ENCODE data around the gene SCT. TPM values are rescaled to one million over a fixed set of nuclear protein-coding genes. Genes with fewer than 3 reads are reported as not detected.

Gene SCT
- total RNA-seq, 1 donor from 2014 or later, result not detected

DNA sequence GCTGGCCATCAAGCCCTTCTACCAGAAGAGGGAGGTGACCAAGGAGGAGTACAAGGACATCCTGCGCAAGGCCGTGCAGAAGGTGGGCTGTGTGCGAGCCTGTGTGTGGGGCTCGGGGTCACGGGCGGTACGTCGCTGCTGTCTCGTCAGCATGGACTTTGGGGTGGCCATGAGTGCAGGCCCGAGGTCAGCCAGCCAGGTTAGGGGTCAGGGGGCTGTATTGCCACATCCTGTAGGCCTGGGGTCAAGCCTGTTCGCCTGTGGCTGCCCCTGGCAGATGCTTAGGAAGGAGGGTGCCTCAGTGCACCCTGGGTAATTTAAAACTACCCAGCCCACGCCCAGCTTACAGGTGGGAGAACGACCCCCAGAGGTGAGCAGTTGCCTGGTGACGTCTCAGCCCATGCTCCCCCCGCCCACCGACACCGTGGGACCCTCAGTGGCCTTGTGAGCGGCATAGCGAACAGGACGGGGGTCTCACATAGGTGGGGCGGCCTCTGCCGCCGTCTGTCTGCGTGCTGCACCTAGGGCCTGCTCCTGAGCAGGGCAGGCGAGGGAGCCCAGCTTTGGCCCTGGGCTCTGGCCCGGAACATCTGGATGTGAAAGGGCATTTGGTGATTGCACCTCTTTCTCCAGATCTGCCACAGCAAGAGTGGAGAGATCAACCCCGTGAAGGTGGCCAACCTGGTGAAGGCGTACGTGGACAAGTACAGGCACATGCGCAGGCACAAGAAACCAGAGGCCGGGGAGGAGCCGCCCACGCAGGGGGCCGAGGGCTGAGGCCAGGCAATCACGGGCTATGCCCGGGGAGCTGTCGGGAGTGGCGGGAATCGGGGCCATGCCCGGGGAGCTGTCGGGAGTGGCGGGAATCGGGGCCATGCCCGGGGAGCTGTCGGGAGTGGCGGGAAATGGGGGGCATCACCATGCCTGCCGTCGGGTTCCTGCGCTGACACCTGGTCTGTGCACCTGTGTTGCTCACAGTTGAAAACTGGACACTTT, 15.7 kb downstream of the SCT start:
- DNase-seq (ENCODE audit: low spot score), result no peak

DNA sequence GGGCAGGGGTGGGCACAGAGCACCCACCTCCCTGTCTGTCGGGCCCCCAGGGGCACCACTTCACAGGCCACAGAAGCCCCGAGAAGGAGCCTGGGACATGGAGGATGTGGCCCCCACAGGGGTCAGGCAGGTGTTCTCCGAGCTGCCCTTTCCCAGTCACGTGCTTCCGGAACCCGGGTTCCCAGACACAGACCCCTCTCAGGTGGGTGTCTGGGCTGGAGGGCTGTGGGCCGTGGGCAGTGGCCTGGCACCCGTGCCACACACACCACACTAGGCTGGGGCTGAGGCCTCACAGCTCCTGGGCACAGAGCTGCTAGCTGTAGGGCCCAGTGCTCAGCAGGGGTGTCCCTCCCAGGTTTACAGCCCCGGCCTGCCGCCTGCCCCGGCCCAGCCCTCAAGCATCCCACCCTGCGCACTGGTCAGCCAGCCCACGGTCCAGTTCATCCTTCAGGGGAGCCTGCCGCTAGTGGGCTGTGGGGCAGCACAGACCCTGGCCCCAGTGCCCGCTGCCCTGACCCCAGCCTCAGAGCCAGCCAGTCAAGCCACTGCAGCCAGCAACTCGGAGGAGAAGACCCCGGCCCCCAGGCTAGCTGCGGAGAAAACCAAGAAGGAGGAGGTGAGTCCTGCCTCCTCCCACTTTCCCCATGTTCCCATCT, 16.7 kb downstream of the SCT start:
- no peak for DNase-seq (ENCODE audit: low spot score)

DNA sequence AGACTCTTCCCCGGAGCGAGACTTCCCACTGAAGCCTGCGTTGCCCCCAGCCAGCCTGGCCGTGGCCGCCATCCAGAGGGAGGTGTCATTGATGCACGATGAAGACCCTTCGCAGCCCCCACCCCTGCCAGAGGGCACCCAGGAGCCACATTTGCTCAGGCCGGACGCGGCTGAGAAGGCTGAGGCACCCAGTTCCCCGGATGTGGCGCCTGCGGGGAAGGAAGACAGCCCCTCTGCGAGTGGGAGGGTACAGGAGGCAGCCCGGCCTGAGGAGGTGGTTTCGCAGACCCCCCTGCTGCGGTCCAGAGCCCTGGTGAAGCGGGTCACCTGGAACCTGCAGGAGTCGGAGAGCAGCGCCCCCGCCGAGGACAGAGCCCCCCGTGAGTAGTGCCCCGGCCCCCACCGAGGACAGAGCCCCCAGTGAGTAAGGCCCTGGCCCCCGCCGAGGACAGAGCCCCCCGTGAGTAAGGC, 17.6 kb downstream of the SCT start:
- DNase-seq (ENCODE audit: low spot score), result no peak

DNA sequence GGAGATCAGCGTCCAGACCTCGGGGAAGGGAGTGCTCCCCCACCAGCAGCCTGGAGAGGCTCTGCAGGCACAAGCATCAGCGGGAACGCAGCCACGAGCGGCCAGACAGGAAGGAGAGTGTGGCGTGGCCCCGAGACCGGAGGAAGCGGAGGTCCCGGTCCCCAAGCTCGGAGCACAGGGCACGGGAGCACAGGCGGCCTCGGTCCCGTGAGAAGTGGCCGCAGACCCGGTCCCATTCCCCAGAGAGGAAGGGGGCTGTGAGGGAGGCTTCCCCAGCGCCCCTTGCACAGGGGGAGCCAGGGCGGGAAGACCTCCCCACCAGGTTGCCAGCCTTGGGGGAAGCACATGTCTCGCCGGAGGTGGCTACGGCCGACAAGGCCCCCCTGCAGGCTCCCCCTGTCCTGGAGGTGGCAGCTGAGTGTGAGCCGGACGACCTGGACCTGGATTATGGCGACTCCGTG, 18.2 kb downstream of the SCT start:
- DNase-seq (ENCODE audit: low spot score), result no peak

DNA sequence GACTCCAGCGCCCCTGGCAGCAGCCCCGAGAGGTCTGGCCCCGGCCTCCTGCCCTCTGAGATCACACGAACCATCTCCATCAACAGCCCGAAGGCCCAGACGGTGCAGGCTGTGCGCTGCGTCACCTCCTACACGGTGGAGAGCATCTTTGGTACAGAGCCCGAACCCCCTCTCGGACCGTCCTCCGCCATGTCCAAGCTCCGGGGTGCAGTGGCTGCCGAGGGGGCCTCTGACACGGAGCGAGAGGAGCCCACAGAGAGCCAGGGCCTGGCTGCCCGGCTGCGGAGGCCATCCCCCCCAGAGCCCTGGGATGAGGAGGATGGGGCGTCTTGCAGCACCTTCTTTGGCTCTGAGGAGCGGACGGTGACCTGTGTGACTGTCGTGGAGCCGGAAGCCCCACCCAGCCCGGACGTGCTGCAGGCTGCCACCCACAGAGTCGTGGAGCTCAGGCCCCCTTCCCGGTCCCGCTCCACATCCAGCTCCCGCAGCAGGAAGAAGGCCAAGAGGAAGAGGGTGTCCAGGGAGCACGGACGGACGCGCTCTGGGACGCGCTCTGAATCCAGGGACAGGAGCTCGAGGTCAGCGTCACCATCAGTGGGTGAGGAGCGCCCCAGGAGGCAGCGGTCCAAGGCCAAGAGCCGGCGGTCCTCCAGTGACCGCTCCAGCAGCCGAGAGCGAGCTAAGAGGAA, 18.9 kb downstream of the SCT start:
- DNase-seq (ENCODE audit: low spot score), result no peak

DNA sequence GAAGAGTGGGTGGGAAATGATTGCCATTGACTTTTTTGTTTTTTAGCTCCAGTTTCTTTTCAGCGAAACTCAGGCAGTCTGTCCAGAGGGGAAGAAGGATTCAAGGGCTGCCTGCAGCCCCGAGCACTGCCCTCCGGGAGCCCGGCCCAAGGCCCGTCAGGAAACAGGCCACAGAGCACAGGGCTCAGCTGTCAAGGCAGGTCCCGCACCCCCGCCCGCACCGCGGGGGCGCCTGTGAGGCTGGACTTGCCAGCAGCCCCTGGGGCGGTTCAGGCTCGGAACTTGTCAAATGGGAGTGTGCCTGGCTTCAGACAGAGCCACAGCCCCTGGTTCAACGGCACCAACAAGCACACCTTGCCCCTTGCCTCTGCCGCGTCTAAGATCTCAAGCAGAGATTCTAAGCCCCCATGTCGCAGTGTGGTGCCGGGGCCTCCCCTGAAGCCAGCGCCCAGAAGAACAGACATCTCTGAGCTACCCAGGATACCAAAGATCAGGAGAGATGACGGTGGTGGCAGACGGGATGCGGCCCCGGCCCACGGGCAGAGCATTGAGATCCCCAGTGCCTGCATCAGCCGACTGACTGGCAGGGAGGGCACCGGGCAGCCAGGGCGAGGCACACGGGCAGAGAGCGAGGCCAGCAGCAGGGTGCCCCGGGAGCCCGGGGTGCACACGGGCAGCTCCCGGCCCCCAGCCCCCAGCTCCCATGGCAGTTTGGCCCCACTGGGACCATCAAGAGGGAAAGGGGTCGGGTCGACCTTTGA, 19.8 kb downstream of the SCT start:
- no peak for DNase-seq (ENCODE audit: low spot score)

DNA sequence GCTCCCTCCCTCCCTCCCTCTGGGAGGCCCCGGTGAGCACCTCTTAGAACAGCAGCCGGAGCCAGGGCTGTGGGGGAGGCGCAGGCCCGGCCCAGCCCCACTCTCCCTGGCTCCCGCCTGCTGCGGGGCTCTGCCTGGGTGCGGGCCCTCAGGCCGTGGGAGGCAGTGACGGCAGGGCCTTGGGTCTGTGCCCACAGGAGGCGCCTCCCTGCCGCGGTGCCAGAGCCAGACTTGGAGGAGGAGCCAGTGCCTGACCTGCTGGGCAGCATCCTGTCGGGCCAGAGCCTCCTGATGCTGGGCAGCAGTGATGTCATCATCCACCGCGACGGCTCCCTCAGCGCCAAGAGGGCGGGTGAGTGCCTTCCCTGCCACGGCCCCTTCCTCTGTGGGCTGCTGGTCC, 20.7 kb downstream of the SCT start:
- DNase-seq (ENCODE audit: low spot score), result no peak

DNA sequence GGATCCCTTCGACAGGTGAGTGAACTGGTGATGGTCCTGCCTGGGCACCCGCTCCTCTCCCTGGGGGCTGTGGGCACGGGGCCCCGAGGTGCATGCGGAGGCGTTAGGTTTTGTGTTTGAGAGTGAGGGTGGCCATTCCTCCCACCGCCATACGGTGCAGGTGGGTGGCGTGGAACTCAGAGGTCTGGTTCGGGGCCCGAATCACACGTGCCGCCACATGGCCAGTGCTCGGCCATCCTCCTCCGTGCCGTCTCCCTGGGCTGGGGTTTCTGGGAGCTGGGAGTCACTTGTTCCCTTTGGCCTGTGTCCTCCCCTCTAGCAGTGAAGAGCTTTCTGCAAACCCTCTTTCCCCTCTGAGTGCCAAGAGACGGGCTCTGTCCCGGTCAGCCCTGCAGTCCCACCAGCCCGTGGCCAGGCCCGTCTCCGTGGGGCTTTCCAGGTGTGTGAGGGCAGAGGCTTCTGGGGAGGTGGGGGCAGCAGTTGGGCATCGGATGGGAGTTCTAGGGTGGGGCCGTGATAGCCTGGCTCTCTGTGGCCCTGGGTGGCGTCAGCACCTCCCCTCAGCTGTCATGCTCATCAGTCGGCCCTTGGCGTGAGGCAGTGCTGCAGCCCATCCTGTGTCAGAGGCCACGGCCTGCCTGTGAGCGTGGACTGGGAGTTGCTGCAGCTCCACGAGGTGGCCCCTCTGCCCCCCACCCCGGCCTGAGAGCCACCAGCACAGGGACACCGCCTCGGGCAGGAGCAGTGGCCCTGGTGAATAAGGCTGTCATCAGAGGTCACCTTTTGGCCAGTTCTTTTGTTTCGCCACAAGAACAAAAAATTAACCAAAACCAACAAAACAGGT, 21.5 kb downstream of the SCT start:
- no peak for DNase-seq (ENCODE audit: low spot score)

DNA sequence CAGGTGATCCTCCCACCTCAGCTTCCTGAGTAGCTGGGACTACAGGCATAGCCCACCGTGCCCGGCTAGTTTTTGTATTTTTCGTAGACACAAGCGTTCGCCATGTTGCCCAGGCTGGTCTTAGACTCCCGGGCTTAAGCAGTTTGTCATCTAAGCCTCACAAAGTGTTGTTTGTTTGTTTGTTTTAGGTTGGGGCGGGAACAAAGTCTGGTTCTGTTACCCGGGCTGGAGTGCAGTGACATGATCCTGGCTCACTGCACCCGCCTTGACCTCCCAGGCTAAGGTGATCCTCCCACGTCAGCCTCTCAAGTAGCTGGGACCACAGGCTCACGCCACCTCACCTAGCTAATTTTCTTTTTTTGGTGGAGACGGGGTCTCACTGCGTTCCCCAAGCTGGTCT, 23.8 kb downstream of the SCT start:
- DNase-seq (ENCODE audit: low spot score), result no peak

DNA sequence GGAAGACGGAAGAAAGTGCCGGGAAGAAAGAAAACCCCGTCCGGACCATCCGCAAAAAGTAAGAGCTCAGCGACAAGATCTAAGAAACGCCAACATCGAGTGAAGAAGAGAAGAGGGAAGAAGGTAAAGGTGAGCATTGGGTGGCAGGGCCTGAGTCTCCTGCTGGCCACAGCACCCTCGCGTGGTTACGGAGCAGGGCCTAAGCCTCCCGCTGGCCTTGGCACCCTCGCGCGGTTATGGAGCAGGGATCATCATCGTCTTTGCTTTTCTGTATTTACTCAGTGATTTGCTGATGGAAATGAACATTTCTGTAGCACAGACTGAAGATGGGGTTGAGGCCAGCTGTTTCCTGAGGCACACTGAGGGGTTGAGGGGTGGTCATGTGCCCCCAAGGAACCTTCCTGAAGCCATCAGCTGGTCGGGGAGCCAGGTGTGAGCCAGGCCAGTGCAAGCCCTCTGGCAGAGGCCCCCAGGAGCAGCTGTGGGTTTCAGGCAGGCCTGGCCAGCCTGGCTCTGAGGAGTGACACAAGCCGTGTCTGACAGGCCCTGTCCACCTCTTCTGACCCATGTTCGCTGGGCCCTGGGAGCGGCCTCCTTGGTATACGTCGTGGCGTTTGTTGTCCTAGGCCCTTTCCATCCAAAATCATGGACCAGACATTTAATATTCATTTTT, 25.3 kb downstream of the SCT start:
- DNase-seq (ENCODE audit: low spot score), result no peak

DNA sequence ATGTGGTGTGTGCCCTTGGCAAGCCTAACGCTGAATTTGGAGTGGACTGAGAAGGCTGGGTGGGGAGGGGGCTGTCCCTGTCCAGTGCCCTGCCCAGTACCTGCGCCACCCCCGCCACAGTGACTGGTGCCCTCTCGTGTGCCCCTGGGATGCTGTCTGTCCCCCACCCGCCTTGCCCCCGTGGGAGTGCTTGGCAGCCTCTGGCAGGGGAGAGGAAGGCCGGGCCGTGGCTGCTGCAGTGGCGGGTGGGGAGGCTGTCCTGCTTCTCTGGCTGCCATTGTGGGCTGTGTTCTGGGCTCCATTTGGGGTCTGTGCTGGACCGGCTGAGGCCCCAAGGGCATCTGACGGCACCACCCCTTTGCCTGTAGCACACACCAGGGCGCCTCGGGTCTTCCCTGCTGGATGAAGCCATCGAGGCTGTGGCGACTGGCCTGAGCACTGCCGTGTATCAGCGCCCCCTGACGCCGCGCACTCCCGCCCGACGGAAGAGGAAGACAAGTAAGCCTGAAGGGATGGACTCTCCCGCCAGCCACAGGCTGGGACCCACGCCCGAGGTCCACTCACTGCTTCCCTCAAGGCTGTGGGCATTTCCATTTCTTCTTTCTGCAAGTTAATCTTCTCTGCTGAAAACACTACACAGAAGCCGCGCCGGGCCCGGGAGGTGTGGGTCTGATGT, 28.8 kb downstream of the SCT start:
- DNase-seq (ENCODE audit: low spot score), result no peak

DNA sequence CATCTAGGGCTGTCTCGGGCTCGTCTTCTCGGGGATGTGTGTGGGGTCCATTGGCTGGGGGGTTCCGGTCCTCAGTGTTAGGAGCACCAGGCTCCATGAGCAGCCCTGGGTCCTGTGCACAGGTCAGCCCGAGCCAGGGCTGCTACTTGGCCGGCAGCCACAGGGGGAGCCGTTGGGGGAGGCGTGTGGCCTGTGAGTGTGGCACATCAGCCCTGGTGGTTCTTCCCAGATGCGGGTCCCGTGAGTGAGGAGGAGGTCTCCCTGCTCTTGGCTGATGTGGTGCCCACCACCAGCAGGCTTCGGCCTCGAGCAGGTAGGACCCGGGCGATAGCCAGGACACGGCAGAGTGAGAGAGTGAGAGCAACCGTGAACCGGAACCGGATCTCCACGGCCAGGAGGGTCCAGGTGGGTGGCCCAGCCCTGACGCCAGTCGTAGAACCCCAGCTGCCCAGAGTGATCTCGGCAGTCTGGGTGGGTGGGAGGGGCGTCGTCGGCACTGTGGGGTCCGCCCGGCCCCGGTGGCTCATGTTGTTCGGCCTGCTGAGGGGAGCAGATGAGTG, 29.7 kb downstream of the SCT start:
- DNase-seq (ENCODE audit: low spot score), result no peak

DNA sequence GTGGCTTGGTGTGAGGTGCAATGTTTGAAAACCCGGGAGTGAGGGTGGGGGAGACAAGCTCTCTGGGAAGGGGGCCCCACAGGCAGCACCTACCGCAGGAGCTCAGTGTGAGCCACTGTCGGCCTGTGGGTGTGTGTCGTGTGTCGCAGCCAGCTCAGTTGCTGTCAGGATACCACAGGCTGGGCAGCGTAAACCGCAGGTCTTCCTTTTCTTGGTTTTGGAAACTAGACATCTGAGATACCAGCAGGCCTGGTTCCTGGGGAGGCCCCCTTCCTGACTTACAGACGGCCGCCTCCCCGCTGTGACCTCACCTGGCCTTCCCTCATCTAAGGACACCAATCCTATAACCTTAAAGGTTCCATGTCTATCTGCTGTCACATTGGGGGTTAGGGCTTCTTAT, 30.6 kb downstream of the SCT start:
- DNase-seq (ENCODE audit: low spot score), result no peak

DNA sequence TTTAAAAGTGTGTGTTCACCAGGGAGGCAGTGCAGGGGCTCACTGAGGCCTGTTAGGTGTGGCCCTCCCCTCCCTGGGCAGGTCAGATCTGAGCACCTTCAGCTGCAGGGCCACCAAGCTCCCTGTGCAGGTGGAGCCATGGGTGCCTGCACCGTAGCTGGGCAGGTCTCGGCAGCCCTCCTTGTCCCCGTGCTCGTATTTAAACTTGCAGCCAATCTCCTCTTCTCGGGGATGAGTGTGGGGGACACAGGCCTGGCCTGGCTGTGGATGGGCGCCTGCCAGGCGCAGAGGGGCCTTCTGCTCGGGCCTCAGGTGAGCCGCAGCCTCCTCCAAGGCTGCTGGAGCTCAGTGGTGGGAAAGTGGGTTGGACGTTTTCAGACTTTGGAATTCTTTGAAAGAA, 31.6 kb downstream of the SCT start:
- no peak for DNase-seq (ENCODE audit: low spot score)

DNA sequence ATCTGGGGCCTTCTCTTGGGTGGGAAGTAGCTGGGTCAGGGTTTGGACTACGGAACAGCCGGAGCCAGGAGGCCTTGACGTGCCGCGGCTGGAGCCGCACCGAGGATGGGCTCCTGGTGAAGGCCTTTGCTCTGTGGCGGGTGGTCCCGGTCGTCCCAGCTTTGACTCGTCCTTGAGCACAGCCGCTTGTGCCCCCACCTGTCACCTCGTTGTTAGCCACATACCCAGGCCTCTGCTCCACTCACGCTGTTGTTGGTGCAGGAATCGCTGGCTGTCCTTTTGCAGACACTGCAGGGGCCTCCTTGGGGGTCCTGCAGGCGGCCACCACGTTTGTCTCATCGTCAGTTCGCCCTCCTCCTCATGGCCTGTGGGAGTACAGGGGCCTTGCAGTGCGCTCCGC, 33.6 kb downstream of the SCT start:
- DNase-seq (ENCODE audit: low spot score), result no peak

DNA sequence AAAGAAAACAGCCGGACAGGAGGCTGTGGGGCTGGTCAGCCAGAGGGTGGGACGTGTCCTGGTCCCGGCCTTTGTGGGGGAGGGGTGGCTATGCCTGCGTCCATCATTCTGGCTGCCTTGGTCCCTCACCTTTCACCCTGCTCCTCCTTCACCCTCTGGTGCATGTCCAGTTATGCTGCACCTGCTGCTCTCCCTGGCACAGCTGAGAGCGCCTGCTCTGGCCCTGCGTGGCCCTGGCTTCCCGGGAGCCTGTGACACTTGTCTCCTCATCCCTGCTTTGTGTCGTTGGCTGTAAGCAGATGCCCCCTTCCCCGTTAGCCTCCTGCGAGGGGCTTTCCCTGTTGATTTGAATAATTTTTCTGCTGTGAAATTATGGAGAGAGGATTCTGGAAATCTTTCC, 34.1 kb downstream of the SCT start:
- no peak for DNase-seq (ENCODE audit: low spot score)

DNA sequence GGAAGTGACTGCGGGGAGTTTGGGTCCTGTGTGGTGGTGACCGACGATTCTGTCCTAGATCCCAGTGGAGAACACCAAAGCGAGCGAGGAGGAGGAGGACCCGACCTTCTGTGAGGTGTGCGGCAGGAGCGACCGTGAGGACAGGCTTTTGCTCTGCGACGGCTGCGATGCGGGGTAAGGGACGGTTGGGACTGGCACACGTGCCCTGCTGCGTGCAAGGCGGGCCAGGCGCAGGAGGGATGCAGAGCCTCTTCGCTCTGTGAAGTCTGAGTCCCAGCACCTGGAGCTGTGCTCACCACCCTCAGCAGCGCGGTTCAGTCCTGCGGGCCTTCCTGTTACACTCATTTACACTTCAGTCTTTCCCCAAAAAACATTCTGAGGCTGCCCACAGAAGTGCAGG, 34.5 kb downstream of the SCT start:
- DNase-seq (ENCODE audit: low spot score), result no peak

DNA sequence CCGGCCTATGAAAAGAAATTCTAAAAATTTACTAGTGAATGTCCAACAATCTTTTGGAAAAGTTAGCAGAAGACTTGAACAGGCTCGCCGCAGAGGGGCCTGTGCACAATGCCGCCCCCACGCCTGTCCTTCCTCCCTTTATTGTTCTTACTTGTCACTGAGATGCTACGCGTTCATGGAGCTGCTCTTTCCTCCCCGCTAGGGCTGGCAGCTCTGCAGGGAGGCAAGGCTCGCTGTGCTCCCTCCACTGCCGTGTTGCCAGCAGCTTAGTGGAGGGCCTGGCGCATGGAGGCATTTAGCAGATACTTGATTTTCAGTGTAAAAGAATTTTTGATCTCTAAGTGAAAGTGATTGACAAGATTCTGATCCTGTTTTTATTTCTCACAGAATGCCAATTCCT, 36.0 kb downstream of the SCT start:
- DNase-seq (ENCODE audit: low spot score), result no peak

DNA sequence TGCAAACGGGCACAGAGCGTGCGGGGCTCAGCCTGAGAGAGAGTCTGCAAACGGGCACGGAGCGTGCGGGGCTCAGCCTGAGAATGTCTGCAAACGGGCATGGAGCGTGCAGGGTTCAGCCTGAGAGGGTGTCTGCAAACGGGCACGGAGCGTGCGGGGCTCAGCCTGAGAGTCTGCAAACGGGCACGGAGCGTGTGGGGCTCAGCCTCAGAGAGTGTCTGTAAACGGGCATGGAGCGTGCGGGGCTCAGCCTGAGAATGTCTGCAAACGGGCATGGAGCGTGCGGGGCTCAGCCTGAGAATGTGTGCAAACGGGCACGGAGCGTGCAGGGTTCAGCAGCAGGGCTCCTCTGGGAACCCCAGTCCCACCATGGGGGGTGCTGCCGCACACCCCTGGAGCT, 37.2 kb downstream of the SCT start:
- no peak for DNase-seq (ENCODE audit: low spot score)

All from umbilical cord (tissue), 2 donors.